ENCODE data around the gene EXOC1.

DNA sequence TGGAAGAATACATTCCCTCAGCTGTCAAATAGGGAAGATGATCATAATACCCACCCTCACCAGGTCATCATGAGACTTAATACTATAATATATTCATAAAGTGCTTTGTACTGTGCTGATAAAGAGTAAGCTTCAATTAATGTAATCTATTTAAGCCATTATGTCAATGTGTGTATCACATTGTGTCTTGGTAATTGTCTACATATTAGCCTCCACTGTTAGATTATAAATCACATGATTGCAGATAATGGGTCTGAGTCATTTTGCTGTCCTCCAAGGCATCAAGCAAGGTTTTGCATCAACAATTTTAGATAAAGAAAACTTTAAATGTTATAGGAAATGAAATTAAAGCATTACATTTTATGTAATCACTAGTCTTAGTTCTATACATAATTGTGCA, 50.1 kb downstream of the EXOC1 start:
- TF ChIP-seq CTCF (IDR thresholded peaks at IDR 0.05) (no peak), POLR2A (IDR thresholded peaks at IDR 0.05) (no peak)
